ENCODE data around the gene IL2RA. TPM values are rescaled to one million over a fixed set of nuclear protein-coding genes. Genes with fewer than 3 reads are reported as not detected.

The IL2RA gene
- polyA plus RNA-seq, 1 donor (not counting 4 experiments of a cell fraction or from before 2014, with no cell fraction given), result not detected

GRCh38 chr10:6038071-6038631 lies 24.0 kb downstream of the IL2RA start:
- Histone ChIP-seq H3K27me3 (ENCODE audit: control insufficient read depth, extremely low read depth, insufficient read depth, low read length) (peaks cover 13% of the 10 kb centered on the region), H3K9ac (ENCODE audit: control insufficient read depth, extremely low read depth, insufficient read depth, low read length) (no peak overlapping the region), H3K36me3 (ENCODE audit: control insufficient read depth in 2 of 2, extremely low read depth in 1 of 2, insufficient read depth in 2 of 2, low read length in 2 of 2) (no peaks in the 10 kb centered on the region), H2AFZ (ENCODE audit: control insufficient read depth, low read length) (no peak overlapping the region), H3K79me2 (ENCODE audit: control insufficient read depth, insufficient read depth, low read length) (no peaks in the 10 kb centered on the region), H3K4me3 (ENCODE audit: control insufficient read depth in 2 of 3, extremely low read depth in 1 of 3, insufficient read depth in 2 of 3, low read depth in 1 of 3, low read length in 3 of 3) (no peak overlapping the region), H3K9me3 (ENCODE audit: control insufficient read depth, low read depth, low read length) (no peaks in the 10 kb centered on the region), H4K20me1 (ENCODE audit: control insufficient read depth, extremely low read depth, insufficient read depth, low read length) (no peaks in the 10 kb centered on the region), H3K4me1 (ENCODE audit: control insufficient read depth, extremely low read depth, insufficient read depth, low read length) (no peaks in the 10 kb centered on the region), H3K27ac (ENCODE audit: control insufficient read depth, insufficient read depth, low read length) (no peak overlapping the region), H3K4me2 (ENCODE audit: control insufficient read depth, extremely low read depth, insufficient read depth, low read depth, low read length) (no peak overlapping the region), H3K9me1 (ENCODE audit: control insufficient read depth, extremely low read depth, insufficient read depth, low read length) (no peaks in the 10 kb centered on the region)
- DNase-seq (ENCODE audit: low read depth, low spot score) (no peak), FAIRE-seq (no peak)
- TF ChIP-seq, protein P1, sequence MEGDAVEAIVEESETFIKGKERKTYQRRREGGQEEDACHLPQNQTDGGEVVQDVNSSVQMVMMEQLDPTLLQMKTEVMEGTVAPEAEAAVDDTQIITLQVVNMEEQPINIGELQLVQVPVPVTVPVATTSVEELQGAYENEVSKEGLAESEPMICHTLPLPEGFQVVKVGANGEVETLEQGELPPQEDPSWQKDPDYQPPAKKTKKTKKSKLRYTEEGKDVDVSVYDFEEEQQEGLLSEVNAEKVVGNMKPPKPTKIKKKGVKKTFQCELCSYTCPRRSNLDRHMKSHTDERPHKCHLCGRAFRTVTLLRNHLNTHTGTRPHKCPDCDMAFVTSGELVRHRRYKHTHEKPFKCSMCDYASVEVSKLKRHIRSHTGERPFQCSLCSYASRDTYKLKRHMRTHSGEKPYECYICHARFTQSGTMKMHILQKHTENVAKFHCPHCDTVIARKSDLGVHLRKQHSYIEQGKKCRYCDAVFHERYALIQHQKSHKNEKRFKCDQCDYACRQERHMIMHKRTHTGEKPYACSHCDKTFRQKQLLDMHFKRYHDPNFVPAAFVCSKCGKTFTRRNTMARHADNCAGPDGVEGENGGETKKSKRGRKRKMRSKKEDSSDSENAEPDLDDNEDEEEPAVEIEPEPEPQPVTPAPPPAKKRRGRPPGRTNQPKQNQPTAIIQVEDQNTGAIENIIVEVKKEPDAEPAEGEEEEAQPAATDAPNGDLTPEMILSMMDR (optimal IDR thresholded peaks at IDR 0.05 in 1 of 3, IDR thresholded peaks at IDR 0.05 in 1 of 3, conservative IDR thresholded peaks at IDR 0.05 in 1 of 3; ENCODE audit: extremely low read depth in 1 of 3, insufficient read depth in 2 of 3, low read length in 3 of 3), result no peak
- TF ChIP-seq EZH2 (IDR thresholded peaks at IDR 0.05; ENCODE audit: low read length), result no peak
- dilution Hi-C loops (cut with MboI; ENCODE audit: extremely low pct_ligation_motif_present, low sequenced_read_pairs), result no loop called here

- no peak for TF ChIP-seq EZH2 (IDR thresholded peaks at IDR 0.05; ENCODE audit: low read length)
- TF ChIP-seq, protein P1 (optimal IDR thresholded peaks at IDR 0.05 in 1 of 3, IDR thresholded peaks at IDR 0.05 in 1 of 3, conservative IDR thresholded peaks at IDR 0.05 in 1 of 3; ENCODE audit: extremely low read depth in 1 of 3, insufficient read depth in 2 of 3, low read length in 3 of 3), result no peak
- Histone ChIP-seq H2AFZ (ENCODE audit: control insufficient read depth, low read length) (no peak overlapping the region), H4K20me1 (ENCODE audit: control insufficient read depth, extremely low read depth, insufficient read depth, low read length) (no peaks in the 10 kb centered on the region), H3K4me3 (ENCODE audit: control insufficient read depth in 2 of 3, extremely low read depth in 1 of 3, insufficient read depth in 2 of 3, low read depth in 1 of 3, low read length in 3 of 3) (no peak overlapping the region), H3K9me1 (ENCODE audit: control insufficient read depth, extremely low read depth, insufficient read depth, low read length) (no peaks in the 10 kb centered on the region), H3K79me2 (ENCODE audit: control insufficient read depth, insufficient read depth, low read length) (no peaks in the 10 kb centered on the region), H3K27ac (ENCODE audit: control insufficient read depth, insufficient read depth, low read length) (no peak overlapping the region), H3K4me2 (ENCODE audit: control insufficient read depth, extremely low read depth, insufficient read depth, low read depth, low read length) (no peak overlapping the region), H3K9me3 (ENCODE audit: control insufficient read depth, low read depth, low read length) (no peaks in the 10 kb centered on the region), H3K36me3 (ENCODE audit: control insufficient read depth in 2 of 2, extremely low read depth in 1 of 2, insufficient read depth in 2 of 2, low read length in 2 of 2) (no peaks in the 10 kb centered on the region), H3K4me1 (ENCODE audit: control insufficient read depth, extremely low read depth, insufficient read depth, low read length) (no peaks in the 10 kb centered on the region), H3K9ac (ENCODE audit: control insufficient read depth, extremely low read depth, insufficient read depth, low read length) (no peak overlapping the region), H3K27me3 (ENCODE audit: control insufficient read depth, extremely low read depth, insufficient read depth, low read length) (peaks cover 13% of the 10 kb centered on the region)
- DNase-seq (ENCODE audit: low read depth, low spot score) (no peak), FAIRE-seq (no peak)
- dilution Hi-C loops (cut with MboI; ENCODE audit: extremely low pct_ligation_motif_present, low sequenced_read_pairs), result no loop called here
Measured at GRCh38 chr10:6037422-6037821, 24.7 kb downstream of the IL2RA start.
